Measurements from ENCODE around the gene B3GNT3.
"Not testable (repeated sequence)": the region's sequence is repeated elsewhere in the genome, so short reads cannot be mapped to it uniquely, and the experiment has no call there.

B3GNT3 gene

DNA sequence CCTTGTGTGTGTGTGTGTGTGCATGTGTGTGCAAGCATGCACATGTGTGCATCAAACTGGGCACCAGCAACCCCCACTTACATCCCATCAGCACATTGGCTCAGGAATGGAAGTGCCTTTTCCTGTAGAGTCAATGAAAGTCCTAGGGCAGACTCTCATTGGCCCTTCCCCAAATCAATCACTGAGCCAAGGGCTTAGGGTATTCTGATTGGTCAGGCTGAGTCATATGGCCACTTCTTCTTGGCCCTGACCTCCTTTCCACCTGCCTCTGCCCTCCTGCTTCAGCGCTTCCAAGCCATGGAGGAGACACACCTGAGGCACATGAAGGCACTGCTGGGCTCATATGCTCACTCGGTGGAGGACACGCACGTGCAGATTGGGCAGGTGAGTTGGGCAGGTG lies 22.8 kb upstream of the B3GNT3 start:
- no peaks in the 10 kb centered on the region for H3K36me3 ChIP-seq (ENCODE audit: insufficient read depth, low read length)
- H3K27ac ChIP-seq (ENCODE audit: low read depth, low read length) = no peak overlapping the region
- no peaks in the 10 kb centered on the region for H3K4me1 ChIP-seq (ENCODE audit: insufficient read depth, low read length)
- H3K9me3 ChIP-seq (ENCODE audit: insufficient read depth, low read depth, low read length) = no peaks in the 10 kb centered on the region
- no peaks in the 10 kb centered on the region for H3K27me3 ChIP-seq (ENCODE audit: insufficient read depth, low read length)
- no peak overlapping the region for H3K4me3 ChIP-seq (ENCODE audit: low read length)
- 94% methylated on average over 4 of the region's 4 CpGs for WGBS
- H3K9ac ChIP-seq (ENCODE audit: low read depth, low read length) = no peak overlapping the region

DNA sequence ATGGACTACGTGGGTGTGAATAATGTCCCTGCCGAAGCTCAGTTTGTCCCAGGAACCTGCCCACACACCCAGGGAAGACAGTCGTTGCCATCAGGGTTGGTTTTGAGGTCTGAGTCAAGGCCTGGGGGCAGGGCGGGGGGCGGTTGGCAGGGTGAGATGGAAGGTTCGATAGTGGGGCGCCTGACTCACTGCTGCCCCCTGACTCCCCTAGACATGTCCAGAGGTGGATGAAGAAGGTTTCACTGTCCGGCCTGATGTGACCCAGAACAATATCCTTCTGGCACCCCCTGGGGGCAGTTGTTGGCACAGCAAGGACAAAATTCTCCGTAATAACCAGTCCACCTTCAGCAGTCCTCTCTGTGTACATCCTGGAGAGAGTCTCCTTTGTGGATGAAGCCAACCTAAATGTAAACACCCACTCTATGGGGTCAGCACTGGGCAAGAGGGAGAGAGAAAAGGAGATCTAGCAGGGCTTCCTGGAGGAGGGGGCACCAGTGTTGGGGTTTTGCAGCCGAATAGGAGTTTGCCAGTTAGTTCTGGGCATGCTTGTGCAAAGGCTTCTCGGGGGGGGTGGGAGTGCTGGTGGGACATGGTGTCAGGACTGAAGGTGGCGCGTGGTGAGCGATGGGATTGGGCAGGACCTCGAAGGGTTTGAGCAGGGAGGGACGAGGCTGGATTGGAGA lies 19.6 kb upstream of the B3GNT3 start:
- Histone ChIP-seq H3K36me3 (ENCODE audit: insufficient read depth, low read length) (no peaks in the 10 kb centered on the region), H3K27ac (ENCODE audit: low read depth, low read length) (no peak overlapping the region), H3K4me1 (ENCODE audit: insufficient read depth, low read length) (no peaks in the 10 kb centered on the region), H3K9me3 (ENCODE audit: insufficient read depth, low read depth, low read length) (no peaks in the 10 kb centered on the region), H3K4me3 (ENCODE audit: low read length) (no peak overlapping the region), H3K9ac (ENCODE audit: low read depth, low read length) (no peak overlapping the region), H3K27me3 (ENCODE audit: insufficient read depth, low read length) (no peaks in the 10 kb centered on the region)
- WGBS = 51% methylated on average over 16 of the region's 16 CpGs

DNA sequence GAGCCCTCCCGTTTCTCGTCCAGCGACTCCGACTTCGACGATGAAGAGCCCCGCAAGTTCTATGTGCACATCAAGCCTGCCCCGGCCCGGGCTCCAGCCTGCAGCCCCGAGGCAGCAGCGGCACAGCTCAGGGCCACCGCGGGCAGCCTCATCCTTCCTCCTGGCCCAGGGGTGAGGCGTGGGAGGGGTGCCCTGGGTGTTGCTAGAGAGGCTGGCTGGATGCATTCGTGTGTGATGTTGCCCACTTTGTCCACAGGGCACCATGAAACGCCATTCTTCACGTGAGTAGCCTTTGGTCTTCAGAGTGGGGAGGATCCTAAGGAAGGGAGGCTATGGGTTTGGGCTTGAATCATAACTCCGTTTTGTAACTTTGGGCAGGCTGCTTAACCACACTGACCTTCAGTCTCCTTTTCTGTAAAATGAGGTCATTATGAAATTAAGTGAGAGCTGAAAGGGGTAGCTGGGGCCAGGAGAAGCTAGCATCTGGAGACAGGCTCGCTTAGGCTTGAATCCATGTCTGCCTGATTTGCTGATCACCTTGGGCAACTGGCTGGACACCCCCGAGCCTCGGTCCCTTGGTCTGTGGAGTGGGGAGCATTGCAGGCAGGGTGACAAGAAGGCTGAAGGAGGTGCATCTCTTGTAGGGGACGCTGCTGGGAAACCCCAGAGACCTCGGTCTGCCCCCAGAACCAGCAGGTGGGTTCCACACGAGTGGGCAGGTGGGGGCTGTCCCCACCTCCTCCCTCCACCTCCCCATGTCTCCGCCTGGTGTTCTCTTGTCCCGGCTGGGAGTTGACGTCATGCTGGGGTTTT lies 18.7 kb upstream of the B3GNT3 start:
- no peaks in the 10 kb centered on the region for H3K4me1 ChIP-seq (ENCODE audit: insufficient read depth, low read length)
- no peaks in the 10 kb centered on the region for H3K9me3 ChIP-seq (ENCODE audit: insufficient read depth, low read depth, low read length)
- no peak overlapping the region for H3K9ac ChIP-seq (ENCODE audit: low read depth, low read length)
- WGBS = 82% methylated on average over 24 of the region's 27 CpGs
- no peak overlapping the region for H3K27ac ChIP-seq (ENCODE audit: low read depth, low read length)
- no peaks in the 10 kb centered on the region for H3K27me3 ChIP-seq (ENCODE audit: insufficient read depth, low read length)
- H3K36me3 ChIP-seq (ENCODE audit: insufficient read depth, low read length) = no peaks in the 10 kb centered on the region
- no peak overlapping the region for H3K4me3 ChIP-seq (ENCODE audit: low read length)

DNA sequence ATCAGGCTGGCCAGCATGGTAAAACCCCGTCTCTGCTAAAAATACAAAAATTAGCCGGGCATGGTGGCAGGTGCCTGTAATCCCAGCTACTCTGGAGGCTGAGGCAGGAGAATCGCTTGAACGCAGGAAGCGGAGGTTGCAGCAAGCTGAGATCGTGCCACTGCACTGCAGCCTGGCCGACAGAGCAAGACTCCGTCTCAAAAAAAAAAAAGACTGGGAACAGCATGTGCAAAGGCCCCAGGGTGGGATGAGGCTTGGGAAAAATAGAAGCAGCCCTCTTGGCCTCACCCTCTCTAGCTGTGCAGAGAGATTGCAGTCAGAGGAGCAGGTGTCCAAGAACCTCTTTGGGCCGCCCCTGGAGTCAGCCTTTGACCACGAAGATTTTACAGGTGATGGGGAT lies 17.1 kb upstream of the B3GNT3 start:
- H3K36me3 ChIP-seq (ENCODE audit: insufficient read depth, low read length); H3K27me3 ChIP-seq (ENCODE audit: insufficient read depth, low read length); H3K9me3 ChIP-seq (ENCODE audit: insufficient read depth, low read depth, low read length); H3K9ac ChIP-seq (ENCODE audit: low read depth, low read length); H3K27ac ChIP-seq (ENCODE audit: low read depth, low read length); H3K4me3 ChIP-seq (ENCODE audit: low read length); H3K4me1 ChIP-seq (ENCODE audit: insufficient read depth, low read length): not testable (repeated sequence)
- WGBS = 80% methylated on average over 10 of the region's 10 CpGs

DNA sequence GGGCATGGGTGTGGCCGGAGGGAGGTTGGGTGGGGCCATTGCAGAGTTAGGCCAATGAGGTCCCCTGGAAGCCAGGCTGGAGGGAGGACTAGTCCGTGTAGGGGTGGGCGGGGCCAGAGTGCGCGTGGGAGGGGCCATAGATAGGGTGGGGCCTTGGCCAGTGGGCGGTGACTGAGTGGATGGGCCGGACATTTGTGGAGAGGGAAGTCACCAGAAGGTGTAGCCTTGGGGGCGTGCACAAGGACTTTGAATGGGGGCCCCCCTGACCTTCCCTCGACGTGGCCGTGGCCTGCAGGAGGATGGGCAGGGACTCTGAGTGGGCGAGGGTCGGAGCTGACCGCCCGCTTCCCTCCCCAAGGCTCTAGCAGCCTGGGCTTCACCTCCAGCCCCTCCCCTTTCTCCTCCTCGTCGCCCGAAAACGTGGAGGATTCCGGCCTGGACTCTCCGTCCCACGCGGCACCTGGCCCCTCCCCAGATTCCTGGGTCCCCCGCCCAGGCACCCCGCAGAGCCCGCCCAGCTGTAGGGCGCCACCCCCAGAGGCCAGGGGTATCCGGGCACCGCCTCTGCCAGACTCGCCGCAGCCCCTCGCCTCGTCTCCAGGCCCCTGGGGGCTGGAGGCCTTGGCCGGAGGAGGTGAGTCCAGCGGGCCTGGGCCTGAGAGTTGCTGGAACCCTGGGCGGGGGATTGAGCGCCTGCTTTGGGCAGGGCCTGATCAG lies 16.5 kb upstream of the B3GNT3 start:
- no peaks in the 10 kb centered on the region for H3K27me3 ChIP-seq (ENCODE audit: insufficient read depth, low read length)
- H3K9me3 ChIP-seq (ENCODE audit: insufficient read depth, low read depth, low read length) = no peaks in the 10 kb centered on the region
- peak overlapping the region; percentile 5; the same call in 1 of the 2 replicates for H3K27ac ChIP-seq (ENCODE audit: low read depth, low read length)
- H3K36me3 ChIP-seq (ENCODE audit: insufficient read depth, low read length) = peaks cover 4% of the 10 kb centered on the region; the same call in 1 of the 2 replicates
- H3K9ac ChIP-seq (ENCODE audit: low read depth, low read length) = 0 out of 2 replicates have a peak overlapping the region, but pooled peaks have one; percentile 11
- no peaks in the 10 kb centered on the region for H3K4me1 ChIP-seq (ENCODE audit: insufficient read depth, low read length)
- H3K4me3 ChIP-seq (ENCODE audit: low read length) = peak overlapping the region; percentile 72
- whole genome bisulfite sequencing = 4% methylated on average over 37 of the region's 37 CpGs

DNA sequence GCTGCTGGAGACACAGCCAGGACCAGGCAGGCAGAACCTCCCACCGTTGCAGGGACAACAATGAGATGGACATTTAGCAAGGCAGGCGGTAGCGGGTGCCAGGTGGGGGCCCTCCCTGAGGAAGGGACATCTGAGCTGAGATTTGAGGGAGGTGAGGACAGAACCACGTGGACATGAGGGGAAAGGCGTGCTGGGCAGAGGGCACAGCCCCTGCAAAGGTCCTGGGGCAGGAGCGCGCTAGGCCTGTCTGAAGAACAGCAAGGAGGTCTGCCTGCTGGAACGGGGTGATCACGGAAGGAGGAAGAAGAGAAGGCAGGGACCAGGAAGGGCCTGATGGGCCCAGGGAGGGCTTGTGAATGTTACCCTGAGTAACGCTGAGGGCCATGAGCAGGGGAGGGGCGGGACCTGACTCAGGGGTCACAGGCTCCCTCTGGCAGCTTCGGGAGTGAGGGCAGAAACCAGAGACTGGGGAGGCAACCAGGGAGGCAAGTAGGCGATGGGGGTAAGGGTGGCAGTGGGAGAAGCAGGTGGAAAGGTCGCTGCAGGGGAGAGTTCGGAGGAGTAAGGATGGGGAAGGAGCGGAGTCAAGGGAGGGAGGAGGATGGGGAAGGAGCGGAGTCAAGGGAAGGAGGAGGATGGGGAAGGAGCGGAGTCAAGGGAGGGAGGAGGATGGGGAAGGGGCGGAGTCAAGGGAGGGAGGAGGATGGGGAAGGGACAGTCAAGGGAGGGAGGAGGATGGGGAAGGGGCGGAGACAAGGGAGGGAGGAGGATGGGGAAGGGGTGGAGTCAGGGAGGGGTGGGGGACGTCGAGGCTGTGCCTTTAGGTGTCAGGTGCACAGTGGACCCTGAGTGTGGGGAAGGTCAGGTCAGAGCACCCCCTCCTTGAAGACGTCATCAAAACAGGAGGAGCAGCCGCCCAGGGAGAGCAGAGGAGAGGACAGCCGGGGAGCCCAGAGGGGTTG lies 15.7 kb upstream of the B3GNT3 start:
- Histone ChIP-seq H3K4me3 (ENCODE audit: low read length) (peak overlapping the region; percentile 72), H3K9me3 (ENCODE audit: insufficient read depth, low read depth, low read length) (no peaks in the 10 kb centered on the region), H3K9ac (ENCODE audit: low read depth, low read length) (0 out of 2 replicates have a peak overlapping the region, but pooled peaks have one; percentile 11), H3K27ac (ENCODE audit: low read depth, low read length) (peak overlapping the region; percentile 5; the same call in 1 of the 2 replicates), H3K36me3 (ENCODE audit: insufficient read depth, low read length) (peaks cover 4% of the 10 kb centered on the region; the same call in 1 of the 2 replicates), H3K4me1 (ENCODE audit: insufficient read depth, low read length) (no peaks in the 10 kb centered on the region), H3K27me3 (ENCODE audit: insufficient read depth, low read length) (no peaks in the 10 kb centered on the region)
- 9% methylated on average over 25 of the region's 25 CpGs for WGBS

DNA sequence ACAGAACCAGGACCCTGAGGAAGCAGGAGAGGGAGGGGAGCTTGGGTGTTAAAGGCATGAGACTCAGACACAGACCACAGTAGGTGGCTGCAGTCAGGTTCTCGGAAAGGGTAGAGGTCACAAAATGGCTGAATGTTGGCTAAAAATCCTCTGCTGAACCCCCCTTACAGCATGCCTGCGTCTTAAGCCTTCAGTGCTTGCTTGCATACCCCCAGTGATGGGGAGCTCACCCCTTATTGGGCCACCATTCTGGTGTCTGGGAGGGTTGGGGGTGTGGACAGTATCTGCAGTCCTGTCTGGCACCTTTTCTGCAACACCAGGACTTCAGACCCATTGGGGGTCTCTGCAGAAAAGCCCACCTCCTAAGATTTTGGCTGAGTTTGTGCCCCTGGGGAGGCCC lies 14.2 kb upstream of the B3GNT3 start:
- Histone ChIP-seq H3K4me1 (ENCODE audit: insufficient read depth, low read length) (no peaks in the 10 kb centered on the region), H3K36me3 (ENCODE audit: insufficient read depth, low read length) (peaks cover 7% of the 10 kb centered on the region; the same call in 1 of the 2 replicates)
- 78% methylated on average over 2 of the region's 2 CpGs for WGBS

DNA sequence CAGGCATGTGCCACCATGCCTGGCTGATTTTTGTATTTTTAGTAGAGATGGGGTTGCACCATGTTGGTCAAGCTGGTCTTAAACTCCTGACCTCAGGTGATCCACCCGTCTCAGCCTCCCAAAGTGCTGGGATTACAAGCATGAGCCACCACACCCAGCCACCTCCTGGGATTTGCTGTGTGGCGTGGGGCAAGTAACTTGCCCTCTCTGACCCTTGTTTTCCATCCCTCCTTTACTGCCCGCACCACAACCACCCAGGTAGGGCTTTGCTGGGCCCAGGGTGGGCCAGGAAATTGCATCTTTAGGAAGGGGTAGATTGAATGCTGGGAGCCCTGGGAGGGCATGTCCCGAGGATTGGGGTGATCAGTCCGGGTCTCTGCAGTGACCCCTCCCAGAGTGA lies 11.2 kb upstream of the B3GNT3 start:
- not testable (repeated sequence) for H3K27ac ChIP-seq (ENCODE audit: low read depth, low read length); H3K36me3 ChIP-seq (ENCODE audit: insufficient read depth, low read length)

More for the DNA sequence above, 14.2 kb upstream of the B3GNT3 start:
- Histone ChIP-seq H3K27me3 (ENCODE audit: insufficient read depth, low read length) (no peaks in the 10 kb centered on the region), H3K9ac (ENCODE audit: low read depth, low read length) (no peak overlapping the region), H3K9me3 (ENCODE audit: insufficient read depth, low read depth, low read length) (no peaks in the 10 kb centered on the region), H3K27ac (ENCODE audit: low read depth, low read length) (no peak overlapping the region), H3K4me3 (ENCODE audit: low read length) (no peak overlapping the region)

DNA sequence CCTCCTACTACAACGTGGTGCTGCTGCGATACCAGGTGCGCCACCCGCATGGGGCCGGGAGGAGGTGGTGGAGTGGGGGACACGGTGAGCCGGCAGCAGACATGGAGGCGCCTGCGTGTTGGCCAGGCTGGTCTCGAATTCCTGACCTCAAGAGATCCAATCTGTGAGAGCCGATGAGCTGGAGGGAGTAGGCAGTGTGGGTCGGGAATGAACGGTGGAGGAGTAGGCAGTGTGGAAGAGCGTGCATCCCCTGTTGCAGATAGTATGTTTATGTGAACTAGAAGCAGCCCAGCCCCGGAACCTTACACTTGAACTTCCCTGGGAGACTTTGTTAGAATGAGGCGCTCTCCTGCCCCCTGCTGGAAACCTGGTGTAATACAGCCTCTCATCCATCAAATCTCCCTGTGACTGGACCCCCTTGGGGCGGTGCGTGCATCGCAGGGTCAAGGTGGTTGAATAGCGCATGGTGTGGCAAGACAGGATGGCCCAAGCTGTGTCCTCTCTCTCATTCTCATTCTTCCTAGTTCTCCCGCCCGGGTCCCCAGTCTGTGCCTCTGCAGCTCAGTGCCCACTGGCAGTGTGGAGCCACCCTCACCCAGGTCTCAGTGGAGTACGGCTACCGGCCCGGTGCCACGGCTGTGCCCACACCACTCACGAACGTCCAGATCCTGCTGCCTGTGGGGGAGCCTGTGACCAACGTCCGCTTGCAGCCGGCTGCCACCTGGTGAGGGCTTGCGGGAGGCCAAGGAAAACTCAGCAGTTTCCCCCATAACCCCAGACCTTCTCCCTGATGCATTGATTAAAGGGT lies 10.5 kb upstream of the B3GNT3 start:
- Histone ChIP-seq H3K9ac (ENCODE audit: low read depth, low read length) (no peak overlapping the region), H3K27me3 (ENCODE audit: insufficient read depth, low read length) (no peaks in the 10 kb centered on the region), H3K4me1 (ENCODE audit: insufficient read depth, low read length) (no peaks in the 10 kb centered on the region), H3K27ac (ENCODE audit: low read depth, low read length) (no peak overlapping the region), H3K36me3 (ENCODE audit: insufficient read depth, low read length) (peaks cover 7% of the 10 kb centered on the region; the same call in 1 of the 2 replicates), H3K4me3 (ENCODE audit: low read length) (no peak overlapping the region), H3K9me3 (ENCODE audit: insufficient read depth, low read depth, low read length) (no peaks in the 10 kb centered on the region)
- WGBS = 65% methylated on average over 32 of the region's 32 CpGs

More for the DNA sequence above, 11.2 kb upstream of the B3GNT3 start:
- H3K4me3 ChIP-seq (ENCODE audit: low read length); H3K9ac ChIP-seq (ENCODE audit: low read depth, low read length); H3K9me3 ChIP-seq (ENCODE audit: insufficient read depth, low read depth, low read length); H3K4me1 ChIP-seq (ENCODE audit: insufficient read depth, low read length); H3K27me3 ChIP-seq (ENCODE audit: insufficient read depth, low read length): not testable (repeated sequence)
- WGBS = 90% methylated on average over 5 of the region's 5 CpGs

All from HUES64 (cell line).